H9 (cell line): ENCODE results near the gene PBX1. TPM values are rescaled to one million over a fixed set of nuclear protein-coding genes. Genes with fewer than 3 reads are reported as not detected.

Experiments
- DNase-seq: peaks from one replicate; pipeline ENCODE4 v3.0.0-alpha.2; 2017
- H2AFZ ChIP-seq: one replicate; pipeline ENCODE4 v1.6.1; 2013; ENCODE audit warnings: mild to moderate bottlenecking, low read length, control low read depth, moderate library complexity
- H2AK5ac ChIP-seq: 2 replicates; pipeline ENCODE4 v1.6.1; 2013; ENCODE audit warnings: low read length, control low read depth, mixed read lengths; ENCODE audit not compliant: insufficient read length
- H2BK120ac ChIP-seq: one replicate; pipeline ENCODE4 v1.6.1; 2013; ENCODE audit warnings: low read depth, mild to moderate bottlenecking, low read length, control low read depth, inconsistent platforms; ENCODE audit not compliant: poor library complexity, severe bottlenecking
- H2BK12ac ChIP-seq: 2 replicates; pipeline ENCODE4 v1.6.1; 2013; ENCODE audit warnings: low read length, control low read depth, mixed read lengths, low read depth; ENCODE audit not compliant: insufficient read length
- H2BK15ac ChIP-seq: 2 replicates; pipeline ENCODE4 v1.6.1; 2013; ENCODE audit warnings: low read depth, low read length, control low read depth
- H2BK20ac ChIP-seq: one replicate; pipeline ENCODE4 v1.6.1; 2013; ENCODE audit warnings: low read depth, mild to moderate bottlenecking, low read length, control low read depth, inconsistent platforms; ENCODE audit not compliant: poor library complexity, severe bottlenecking
- H2BK5ac ChIP-seq: 2 replicates; pipeline ENCODE4 v1.6.1; 2013; ENCODE audit warnings: low read length, control low read depth, mixed read lengths; ENCODE audit not compliant: insufficient read length
- H3K14ac ChIP-seq: 2 replicates; pipeline ENCODE4 v1.6.1; 2013; ENCODE audit warnings: low read length, control low read depth; ENCODE audit not compliant: insufficient read depth
- H3K18ac ChIP-seq: 2 replicates; pipeline ENCODE4 v1.6.1; 2013; ENCODE audit warnings: low read depth, mild to moderate bottlenecking, mixed read lengths, low read length, control low read depth; ENCODE audit not compliant: insufficient read length
- H3K23ac ChIP-seq: 2 replicates; pipeline ENCODE4 v1.6.1; 2013; ENCODE audit warnings: low read length, control low read depth, mixed read lengths, low read depth; ENCODE audit not compliant: insufficient read length
- H3K23me2 ChIP-seq: 2 replicates; pipeline ENCODE4 v1.6.1; 2013; ENCODE audit warnings: low read depth, mild to moderate bottlenecking, mixed read lengths, low read length, control low read depth; ENCODE audit not compliant: insufficient read length, poor library complexity, severe bottlenecking
- H3K27ac ChIP-seq: 2 replicates; pipeline ENCODE4 v1.5.1; 2013; ENCODE audit warnings: low read length, control low read depth, mixed read lengths, low read depth; ENCODE audit not compliant: insufficient read length
- H3K27me3 ChIP-seq: 2 replicates; pipeline ENCODE4 v1.6.1; 2013; ENCODE audit warnings: low read length, control low read depth, inconsistent platforms; ENCODE audit not compliant: insufficient read depth
- H3K4ac ChIP-seq: 2 replicates; pipeline ENCODE4 v1.6.1; 2013; ENCODE audit warnings: low read depth, mild to moderate bottlenecking, control low read depth, inconsistent platforms, low read length, moderate library complexity
- H3K4me1 ChIP-seq: 2 replicates; pipeline ENCODE4 v1.6.1; 2013; ENCODE audit warnings: low read length, control low read depth, inconsistent platforms; ENCODE audit not compliant: insufficient read depth
- H3K4me2 ChIP-seq: 2 replicates; pipeline ENCODE4 v1.6.1; 2013; ENCODE audit warnings: low read length, control low read depth, mixed read lengths; ENCODE audit not compliant: insufficient read length, insufficient read depth
- H3K56ac ChIP-seq: 2 replicates; pipeline ENCODE4 v1.6.1; 2013; ENCODE audit warnings: low read depth, mild to moderate bottlenecking, mixed read lengths, low read length, control low read depth; ENCODE audit not compliant: insufficient read length
- H3K79me1 ChIP-seq: 2 replicates; pipeline ENCODE4 v1.6.1; 2013; ENCODE audit warnings: low read depth, mild to moderate bottlenecking, moderate library complexity, low read length, control low read depth, inconsistent platforms; ENCODE audit not compliant: insufficient read depth, poor library complexity, severe bottlenecking
- H3K79me2 ChIP-seq: 2 replicates; pipeline ENCODE4 v1.6.1; 2013; ENCODE audit warnings: low read length, control low read depth, inconsistent platforms; ENCODE audit not compliant: insufficient read depth
- H3K9ac ChIP-seq: 2 replicates; pipeline ENCODE4 v1.6.1; 2013; ENCODE audit warnings: low read length, control low read depth, mixed read lengths; ENCODE audit not compliant: insufficient read length; ENCODE audit errors: extremely low read depth
- H3K9me3 ChIP-seq: one replicate; pipeline ENCODE4 v1.6.1; 2013; ENCODE audit warnings: low read depth, low read length, inconsistent platforms; ENCODE audit not compliant: control insufficient read depth
- H3T11ph ChIP-seq: one replicate; pipeline ENCODE4 v1.6.1; 2013; ENCODE audit warnings: mild to moderate bottlenecking, low read length, control low read depth, inconsistent platforms
- H4K20me1 ChIP-seq: one replicate; pipeline ENCODE4 v1.6.1; 2013; ENCODE audit not compliant: control insufficient read depth, insufficient read length, insufficient read depth
- H4K5ac ChIP-seq: 2 replicates; pipeline ENCODE4 v1.6.1; 2013; ENCODE audit warnings: low read depth, mild to moderate bottlenecking, mixed read lengths, low read length, control low read depth; ENCODE audit not compliant: insufficient read length
- H4K8ac ChIP-seq: replicated peaks from 2 replicates; pipeline ENCODE4 v1.6.1; 2013; ENCODE audit warnings: low read length, control low read depth, mixed read lengths, low read depth; ENCODE audit not compliant: insufficient read length
- H4K91ac ChIP-seq: 2 replicates; pipeline ENCODE4 v1.6.1; 2013; ENCODE audit warnings: low read depth, mild to moderate bottlenecking, moderate library complexity, mixed read lengths, low read length, control low read depth; ENCODE audit not compliant: insufficient read length
- H3K27ac Mint-ChIP-seq, 3 experiments: 2 replicates in 2 of 3; 3 replicates in 1 of 3; pipeline ENCODE4 v1.8.0; 2020 to 2021; ENCODE audit warnings: mixed read lengths in 3 of 3, mild to moderate bottlenecking in 1 of 3, moderate library complexity in 1 of 3
- H3K27me3 Mint-ChIP-seq: 2 replicates; pipeline ENCODE4 v1.8.0; 2021; ENCODE audit warnings: low read depth, mild to moderate bottlenecking, moderate library complexity, mixed read lengths
- H3K36me3 Mint-ChIP-seq, 3 experiments: 2 replicates in 2 of 3; 3 replicates in 1 of 3; pipeline ENCODE4 v1.8.0; 2020 to 2021; ENCODE audit warnings: low read depth in 3 of 3, mixed read lengths in 3 of 3; ENCODE audit not compliant: insufficient read depth in 1 of 3
- H3K4me1 Mint-ChIP-seq, 2 experiments: 2 replicates each; pipeline ENCODE4 v1.8.0; 2020; ENCODE audit warnings: mixed read lengths in 2 of 2
- H3K4me3 Mint-ChIP-seq, 2 experiments: 2 replicates in 1 of 2; 3 replicates in 1 of 2; pipeline ENCODE4 v1.8.0; 2020 to 2021; ENCODE audit warnings: mild to moderate bottlenecking in 2 of 2, mixed read lengths in 2 of 2, moderate library complexity in 1 of 2
- H3K9me3 Mint-ChIP-seq, 2 experiments: 2 replicates in 1 of 2; 3 replicates in 1 of 2; pipeline ENCODE4 v1.8.0; 2020; ENCODE audit warnings: mild to moderate bottlenecking in 2 of 2, mixed read lengths in 2 of 2, moderate library complexity in 1 of 2
- CTCF ChIP-seq: fragments of 200-600 bp; sonication (generic); conservative IDR thresholded peaks from 3 replicates; pipeline ENCODE4 v1.8.0; 2021; ENCODE audit warnings: antibody characterized with exemption, mild to moderate bottlenecking
- WGBS: extraction: QIAGEN DNeasy Blood & Tissue Kit; methylation state at CpG from one replicate; pipeline ENCODE4 v1.1.7; 2013; ENCODE audit warnings: missing lambda C conversion rate, low lambda C conversion rate, mixed read lengths; ENCODE audit not compliant: insufficient read length; ENCODE audit errors: extremely low coverage; 5-methylcytosine and 5-hydroxymethylcytosine counted together
- total RNA-seq: library from RNA; stranded (reverse); gene quantifications from 2 replicates; pipeline ENCODE4 v1.2.1, GENCODE V29; 2021

Gene PBX1
- total RNA-seq, 1 experiment from 2014 or later, result 142 TPM

DNA sequence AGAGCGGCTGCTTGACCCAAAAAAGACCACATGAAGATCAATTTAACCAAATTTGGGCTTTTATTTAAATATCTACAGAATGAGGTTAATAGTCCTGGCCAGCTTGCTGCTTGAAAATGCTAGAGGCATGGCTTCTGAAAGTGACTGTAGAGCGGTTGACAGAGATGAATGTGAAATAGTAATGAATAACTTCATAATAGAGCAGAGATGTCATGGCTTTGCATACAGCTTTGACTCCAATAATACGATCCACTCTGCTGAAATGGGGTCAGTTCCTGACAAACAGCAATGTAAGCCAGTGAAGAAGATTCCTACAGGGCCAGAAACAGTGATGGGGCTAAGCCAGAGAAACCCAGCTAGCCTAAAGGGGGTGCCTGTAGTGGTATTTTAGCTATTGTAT lies 183.8 kb downstream of the PBX1 start:
- Histone ChIP-seq H2BK12ac (no peak overlapping the region), H3K79me1 (peaks cover 5% of the 10 kb centered on the region), H2BK20ac (no peak overlapping the region), H3K56ac (no peak overlapping the region), H2AFZ (no peak overlapping the region), H2BK120ac (no peak overlapping the region), H3K4me2 (no peak overlapping the region), H2AK5ac (no peak overlapping the region), H4K20me1 (no peaks in the 10 kb centered on the region), H4K5ac (no peak overlapping the region), H4K8ac (no peak overlapping the region), H3K14ac (no peak overlapping the region), H3K9me3 (no peaks in the 10 kb centered on the region), H3T11ph (no peak overlapping the region), H3K4ac (no peak overlapping the region), H3K9ac (no peak overlapping the region), H3K79me2 (no peaks in the 10 kb centered on the region; the same call in 1 of the 2 replicates), H2BK15ac (no peak overlapping the region), H3K23ac (no peak overlapping the region), H3K18ac (no peak overlapping the region), H3K4me1 (no peaks in the 10 kb centered on the region), H3K27me3 (no peaks in the 10 kb centered on the region), H3K23me2 (no peaks in the 10 kb centered on the region), H2BK5ac (no peak overlapping the region), H3K27ac (no peak overlapping the region), H4K91ac (no peak overlapping the region)
- H3K27me3 Mint-ChIP-seq, result no peaks in the 10 kb centered on the region
- H3K4me1 Mint-ChIP-seq, result peaks cover 18 to 24% of the 10 kb centered on the region in 2 experiments
- no peak for DNase-seq
- no peak for TF ChIP-seq CTCF
- no peak overlapping the region for H3K4me3 Mint-ChIP-seq
- no CpG with 5 or more reads among the region's 3 CpGs for WGBS
- H3K9me3 Mint-ChIP-seq, result no peaks in the 10 kb centered on the region
- no peak overlapping the region for H3K27ac Mint-ChIP-seq
- no peaks in the 10 kb centered on the region; a peak in 2 of 7 replicates for H3K36me3 Mint-ChIP-seq
